Ishikawa (cell line): ENCODE measurements around the gene KCTD13.

Experiments used
- CEBPB ChIP-seq: IDR thresholded peaks from 2 replicates; pipeline ENCODE4 v1.6.1; 2012
- CREB1 ChIP-seq: IDR thresholded peaks from 2 replicates; pipeline ENCODE4 v1.6.1; 2012; ENCODE audit warnings: low read depth
- EGR1 ChIP-seq: IDR thresholded peaks from 2 replicates; pipeline ENCODE4 v1.6.1; 2012
- EP300 ChIP-seq: IDR thresholded peaks from 2 replicates; pipeline ENCODE4 v1.6.1; 2012; ENCODE audit warnings: borderline replicate concordance
- FOXM1 ChIP-seq: IDR thresholded peaks from 2 replicates; pipeline ENCODE4 v1.6.1; 2012; ENCODE audit warnings: low read depth, borderline replicate concordance
- MAX ChIP-seq: IDR thresholded peaks from 2 replicates; pipeline ENCODE4 v1.6.1; 2012
- NFIC ChIP-seq: IDR thresholded peaks from 2 replicates; pipeline ENCODE4 v1.6.1; 2012
- RAD21 ChIP-seq: IDR thresholded peaks from 2 replicates; pipeline ENCODE4 v1.6.1; 2012; ENCODE audit warnings: low read depth
- REST ChIP-seq: IDR thresholded peaks from 2 replicates; pipeline ENCODE4 v1.6.1; 2012; ENCODE audit warnings: low read depth, mild to moderate bottlenecking
- TAF1 ChIP-seq: IDR thresholded peaks from 2 replicates; pipeline ENCODE4 v1.6.1; 2012; ENCODE audit warnings: low read depth, mild to moderate bottlenecking
- TCF12 ChIP-seq: IDR thresholded peaks from 2 replicates; pipeline ENCODE4 v1.6.1; 2012; ENCODE audit warnings: low read depth
- TEAD4 ChIP-seq: IDR thresholded peaks from 2 replicates; pipeline ENCODE4 v1.6.1; 2012
- USF1 ChIP-seq: IDR thresholded peaks from 2 replicates; pipeline ENCODE4 v1.6.1; 2012
- YY1 ChIP-seq: IDR thresholded peaks from 2 replicates; pipeline ENCODE4 v1.6.1; 2012; ENCODE audit warnings: low read depth
- ZBTB7A ChIP-seq: IDR thresholded peaks from 2 replicates; pipeline ENCODE4 v1.6.1; 2012; ENCODE audit warnings: low read depth

Gene KCTD13

GRCh38 chr16:29876594-29877249, 49.3 kb downstream of the KCTD13 start:
- TF ChIP-seq TCF12 (no peak), RAD21 (no peak), CEBPB (no peak), FOXM1 (no peak), TEAD4 (no peak), EGR1 (no peak), TAF1 (no peak), ZBTB7A (no peak), CREB1 (no peak), REST (no peak), MAX (no peak), USF1 (no peak), NFIC (no peak), YY1 (no peak), EP300 (no peak)

- TF ChIP-seq MAX (no peak), TAF1 (no peak), YY1 (no peak), TEAD4 (no peak), RAD21 (no peak), USF1 (no peak), NFIC (no peak), TCF12 (no peak), EP300 (no peak), REST (no peak), CEBPB (no peak), FOXM1 (no peak)
Measured at GRCh38 chr16:29876217-29876593, 49.8 kb downstream of the KCTD13 start.

- TF ChIP-seq TEAD4 = no peak
- TF ChIP-seq CREB1 = no peak
- TF ChIP-seq EGR1 = no peak
- TF ChIP-seq TCF12 = no peak
- TF ChIP-seq EP300 = no peak
- no peak for TF ChIP-seq YY1
- TF ChIP-seq MAX = no peak
- no peak for TF ChIP-seq NFIC
- no peak for TF ChIP-seq RAD21
- no peak for TF ChIP-seq FOXM1
- no peak for TF ChIP-seq ZBTB7A
Measured at GRCh38 chr16:29875206-29875605, 50.8 kb downstream of the KCTD13 start.

GRCh38 chr16:29873319-29873718, 52.7 kb downstream of the KCTD13 start:
- no peak for TF ChIP-seq REST
